ENCODE measurements around the gene CFAP73.

DNA sequence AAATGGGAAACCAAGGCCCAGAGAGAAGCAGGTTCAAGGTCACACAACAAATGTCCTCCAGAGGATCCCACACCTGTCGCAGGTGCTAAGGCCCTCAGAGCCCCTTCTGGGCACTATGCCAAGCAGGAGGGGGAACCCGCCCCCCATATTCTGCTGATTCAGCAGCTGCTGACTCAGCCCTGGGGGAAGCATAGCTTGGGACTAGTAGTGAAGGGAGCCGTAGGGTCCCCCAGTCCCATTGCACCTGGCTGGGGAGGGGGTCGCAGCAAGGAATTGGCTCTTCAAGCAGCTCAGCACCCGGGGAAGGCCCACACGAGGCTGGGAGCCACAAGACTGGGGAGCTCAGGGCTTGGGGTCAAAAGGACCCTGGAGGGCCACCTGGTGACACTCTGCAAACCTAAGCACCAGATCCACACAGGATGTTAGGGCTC is 15.0 kb upstream of the CFAP73 start:
- TF ChIP-seq CTCF (IDR thresholded peaks at IDR 0.05) = no peak
- no peak for TF ChIP-seq POLR2A (IDR thresholded peaks at IDR 0.05)

Data from body of pancreas (tissue), 4 donors.